Gastroesophageal sphincter (tissue), 4 donors: ENCODE results near the gene SLBP. TPM values are rescaled to one million over a fixed set of nuclear protein-coding genes. Genes with fewer than 3 reads are reported as not detected.

ENCODE experiments used
- ATAC-seq: fragments of 150-250 bp; one replicate; pipeline ENCODE4 v1.9.1; 2016; ENCODE audit warnings: mild to moderate bottlenecking, moderate library complexity
- H3K27ac ChIP-seq, 4 donors: fragments of 200-600 bp; sonication (generic) in 3 of 4; 1 replicate in 3 of 4; 2 replicates in 1 of 4; pipeline ENCODE4 v1.5.1; 2016 to 2019
- H3K27me3 ChIP-seq: fragments of 200-600 bp; sonication (generic); one replicate; pipeline ENCODE4 v1.5.1; 2019
- H3K36me3 ChIP-seq, 2 donors: fragments of 200-600 bp; sonication (generic); one replicate each; pipeline ENCODE4 v1.5.1; 2019; ENCODE audit warnings: control low read depth in 1 of 2
- H3K4me1 ChIP-seq, 3 donors: fragments of 200-600 bp; sonication (generic); 1 replicate in 2 of 3; 2 replicates in 1 of 3; pipeline ENCODE4 v1.5.1; 2016 to 2019; ENCODE audit warnings: control low read depth in 2 of 3
- H3K4me3 ChIP-seq, 2 donors: fragments of 200-600 bp; sonication (generic); one replicate each; pipeline ENCODE4 v1.5.1; 2019; ENCODE audit warnings: mild to moderate bottlenecking in 1 of 2, moderate library complexity in 1 of 2
- H3K9me3 ChIP-seq, 3 donors: fragments of 200-600 bp; sonication (generic); one replicate each; pipeline ENCODE4 v1.5.1; 2017 to 2019; ENCODE audit warnings: control low read depth in 2 of 3
- CTCF ChIP-seq, 4 experiments: fragments of 200-600 bp in 2 of 4; fragments of 450-650 bp in 2 of 4; sonication (generic) in 1 of 4; IDR thresholded peaks; one replicate each; pipeline ENCODE4 v1.5.1; 2017 to 2019; ENCODE audit warnings: antibody characterized with exemption in 4 of 4, mild to moderate bottlenecking in 2 of 4, moderate library complexity in 2 of 4
- EP300 ChIP-seq: sonication (generic); formaldehyde crosslinking; IDR thresholded peaks from one replicate; pipeline ENCODE4 v1.6.1; 2017; ENCODE audit warnings: antibody characterized with exemption, mild to moderate bottlenecking
- POLR2A ChIP-seq, 2 donors: fragments of 450-650 bp; IDR thresholded peaks; one replicate each; pipeline ENCODE4 v1.6.1; 2017; ENCODE audit warnings: antibody characterized with exemption in 2 of 2, mild to moderate bottlenecking in 2 of 2, moderate library complexity in 1 of 2
- POLR2AphosphoS5 ChIP-seq: sonication (generic); formaldehyde crosslinking; IDR thresholded peaks from one replicate; pipeline ENCODE4 v1.6.1; 2017; ENCODE audit warnings: antibody characterized with exemption
- WGBS, 2 donors: methylation state at CpG; one replicate each; pipeline ENCODE4 v1.1.5; 2018; ENCODE audit warnings: low coverage in 1 of 2; 5-methylcytosine and 5-hydroxymethylcytosine counted together
- total RNA-seq, 4 donors: library from RNA; depleted of rRNA; stranded (reverse); fragments of >200 nt; gene quantifications; one replicate each; pipeline ENCODE4 v1.1.0, GENCODE V29; 2016

Gene SLBP
- total RNA-seq, 4 donors from 2014 or later, result 34.1 to 54.0 (median 38.6) TPM

DNA sequence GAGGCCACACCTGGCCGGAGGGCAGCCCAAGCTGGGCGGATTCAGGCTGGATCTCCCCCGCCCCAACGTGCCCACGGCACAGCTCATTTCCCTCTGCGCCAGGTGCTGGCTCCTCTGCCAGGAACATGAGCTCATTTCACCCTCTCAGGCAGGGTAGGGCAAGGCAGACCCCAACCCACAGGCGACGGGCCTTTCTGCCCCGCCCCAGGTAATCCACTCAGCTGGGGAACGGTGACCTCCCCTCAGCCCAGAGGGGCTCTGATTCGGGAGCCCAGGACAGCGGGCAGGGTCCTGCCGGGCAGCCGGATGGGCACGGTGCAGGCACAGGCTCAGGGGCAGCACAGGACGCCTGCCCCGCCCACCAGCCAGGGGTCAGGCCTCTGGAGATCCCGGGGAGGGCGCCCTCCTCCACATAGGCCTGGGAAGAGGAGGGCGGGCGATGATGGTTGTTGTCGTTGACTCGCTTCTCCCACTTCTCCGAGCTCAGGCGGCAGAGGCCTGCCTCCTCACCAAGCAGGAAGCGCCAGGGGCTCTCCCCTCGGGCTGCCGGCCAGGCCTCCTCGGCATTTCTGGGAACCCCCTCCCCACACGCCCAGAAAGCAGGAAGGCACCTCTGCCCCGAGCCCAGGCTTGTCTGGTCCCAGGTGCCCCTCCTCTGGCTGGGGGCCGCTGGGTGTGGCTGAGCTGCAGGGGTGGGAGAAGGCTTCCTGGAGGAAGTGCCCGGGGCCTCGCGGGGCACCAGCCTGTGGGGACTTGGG, 40.3 kb upstream of the SLBP start:
- H3K27ac ChIP-seq, result no peak overlapping the region
- H3K4me3 ChIP-seq, result no peak overlapping the region
- no peak for ATAC-seq
- TF ChIP-seq POLR2A (IDR thresholded peaks at IDR 0.05) (no peak), POLR2AphosphoS5 (no peak), EP300 (no peak), CTCF (IDR thresholded peaks at IDR 0.05) (no peak)
- no peaks in the 10 kb centered on the region for H3K36me3 ChIP-seq
- peaks cover 34% of the 10 kb centered on the region for H3K27me3 ChIP-seq
- WGBS, 2 donors, result 0% methylated on average over 1 of the region's 35 CpGs; no CpG with 5 or more reads in 1 of the 2 donors
- H3K4me1 ChIP-seq, result peaks cover 0 to 15% (median 4%) of the 10 kb centered on the region in 3 donors
- H3K9me3 ChIP-seq, result peaks cover 0 to 6% (median 0%) of the 10 kb centered on the region in 3 donors

- ATAC-seq, result no peak
- Histone ChIP-seq H3K27me3 (peaks cover 34% of the 10 kb centered on the region), H3K36me3 (no peaks in the 10 kb centered on the region), H3K9me3 (peaks cover 0 to 7% (median 0%) of the 10 kb centered on the region in 3 donors), H3K4me3 (no peak overlapping the region), H3K27ac (no peak overlapping the region), H3K4me1 (peaks cover 0 to 15% (median 4%) of the 10 kb centered on the region in 3 donors)
- WGBS, 2 donors, result no CpG with 5 or more reads among the region's 8 CpGs
- no peak for TF ChIP-seq EP300
- TF ChIP-seq CTCF (IDR thresholded peaks at IDR 0.05), result no peak
- no peak for TF ChIP-seq POLR2AphosphoS5
- no peak for TF ChIP-seq POLR2A (IDR thresholded peaks at IDR 0.05)
These were observed 39.8 kb upstream of the SLBP start for GRCh38 chr4:1751919-1752283.

DNA sequence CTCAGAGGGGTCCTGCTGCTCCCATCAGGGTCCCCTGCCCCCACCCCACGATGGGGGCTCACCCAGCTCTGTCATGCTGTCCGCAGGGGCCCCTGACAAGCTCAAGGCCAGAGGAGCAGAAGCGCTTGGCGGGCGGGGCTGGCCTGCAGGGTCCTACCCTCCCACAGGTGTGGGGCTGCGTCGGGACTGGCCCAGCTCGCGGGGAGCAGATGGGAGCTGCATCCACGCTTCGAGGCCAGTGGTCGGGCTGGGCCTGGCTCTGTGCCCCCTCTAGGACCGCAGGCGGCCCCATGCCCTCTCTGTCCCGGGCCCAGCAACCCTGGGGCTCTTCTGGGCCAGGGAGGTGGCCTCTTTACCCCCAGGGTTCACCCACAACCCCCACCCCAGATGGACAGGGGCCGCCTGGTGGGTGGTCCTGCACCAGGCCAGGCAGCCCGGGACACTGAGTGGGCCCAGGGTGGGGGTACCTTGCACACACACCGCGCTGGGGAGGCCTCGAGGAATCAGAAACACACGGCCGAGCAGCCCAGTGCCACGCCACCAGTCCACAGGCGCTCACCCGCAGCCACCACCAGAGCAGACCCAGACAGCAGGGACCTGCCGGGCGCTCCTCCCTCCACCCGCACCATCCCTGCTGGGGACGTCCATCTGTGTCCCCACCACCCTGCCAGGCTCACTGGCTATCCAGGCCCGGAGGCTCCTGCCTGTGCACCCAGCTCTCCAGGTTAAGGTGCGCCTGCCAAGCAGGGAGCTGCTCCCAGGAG, 39.2 kb upstream of the SLBP start:
- H3K4me1 ChIP-seq, result peaks cover 0 to 17% (median 4%) of the 10 kb centered on the region in 3 donors
- peaks cover 38% of the 10 kb centered on the region for H3K27me3 ChIP-seq
- ATAC-seq, result no peak
- no peaks in the 10 kb centered on the region for H3K36me3 ChIP-seq
- H3K4me3 ChIP-seq, result no peak overlapping the region
- no peak overlapping the region for H3K27ac ChIP-seq
- no CpG with 5 or more reads among the region's 31 CpGs for WGBS, 2 donors
- peaks cover 0 to 7% (median 0%) of the 10 kb centered on the region in 3 donors for H3K9me3 ChIP-seq
- TF ChIP-seq POLR2AphosphoS5 (no peak), POLR2A (IDR thresholded peaks at IDR 0.05) (no peak), EP300 (no peak), CTCF (IDR thresholded peaks at IDR 0.05) (no peak)

DNA sequence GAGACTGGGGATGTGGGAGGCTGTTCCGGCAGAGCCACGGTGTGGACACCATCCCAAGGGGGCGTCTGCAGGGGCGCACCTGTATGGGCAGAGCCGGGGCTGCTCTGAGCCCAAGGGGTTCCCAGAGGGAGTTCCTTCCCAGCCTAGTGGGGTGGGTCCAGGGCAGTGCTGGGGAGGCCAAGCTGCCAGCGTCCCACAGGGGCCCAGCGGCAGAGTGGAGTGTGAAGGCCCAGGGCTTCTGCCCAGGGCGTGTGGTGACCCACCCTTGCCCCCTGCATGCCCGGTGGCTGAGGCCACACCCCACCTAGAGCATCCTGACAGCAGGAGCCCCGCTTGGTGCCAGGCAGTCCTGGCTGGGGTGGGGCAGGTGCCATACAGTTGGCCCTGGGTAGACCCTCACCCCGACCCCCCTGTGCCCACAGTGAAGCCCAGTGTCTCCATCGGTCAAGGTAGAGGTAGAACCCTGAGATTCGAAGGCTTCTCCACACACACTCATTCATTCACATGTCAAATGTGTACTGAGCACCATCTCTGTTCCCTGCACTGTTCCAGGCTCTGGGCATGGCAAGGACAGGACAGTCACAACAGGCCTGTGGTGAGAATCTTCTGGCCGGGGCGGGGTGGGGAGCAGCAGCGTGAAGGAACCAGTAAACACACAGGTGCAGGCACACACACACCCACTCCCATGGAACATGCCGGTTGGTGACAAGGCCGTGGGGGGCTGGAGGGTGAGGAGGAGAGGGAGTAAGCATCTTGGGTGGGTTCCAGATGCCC, 38.4 kb upstream of the SLBP start:
- 93 to 100% methylated on average over 1 to 5 of the region's 18 CpGs for WGBS, 2 donors
- no peak for ATAC-seq
- no peak overlapping the region for H3K27ac ChIP-seq
- TF ChIP-seq EP300, result no peak
- TF ChIP-seq POLR2A (IDR thresholded peaks at IDR 0.05), result no peak
- TF ChIP-seq CTCF (IDR thresholded peaks at IDR 0.05), result no peak
- no peak for TF ChIP-seq POLR2AphosphoS5
- peaks cover 0 to 20% (median 4%) of the 10 kb centered on the region in 3 donors for H3K4me1 ChIP-seq
- H3K27me3 ChIP-seq, result peaks cover 45% of the 10 kb centered on the region
- no peaks in the 10 kb centered on the region for H3K36me3 ChIP-seq
- no peak overlapping the region for H3K4me3 ChIP-seq
- H3K9me3 ChIP-seq, result peaks cover 0 to 7% (median 0%) of the 10 kb centered on the region in 3 donors
